Lung (tissue), 12 donors: ENCODE results near the gene FAM13A. TPM values are rescaled to one million over a fixed set of nuclear protein-coding genes. Genes with fewer than 3 reads are reported as not detected.
"Not testable (repeated sequence)": the region's sequence is repeated elsewhere in the genome, so short reads cannot be mapped to it uniquely, and the experiment has no call there.

Source experiments
- ATAC-seq: fragments of 200-7000 bp; cut with Tn5 transposase; one replicate; pipeline ENCODE4 v1.9.1; 2020; ENCODE audit warnings: moderate number of reproducible peaks; ENCODE audit not compliant: insufficient read depth, low FRiP score
- DNase-seq, 3 donors: peaks; one replicate each; pipeline ENCODE4 v3.0.0-alpha.2; 2013 to 2017
- H3K27ac ChIP-seq, 2 donors: one replicate each; pipeline ENCODE4 v1.5.1; 2013; ENCODE audit warnings: mild to moderate bottlenecking in 2 of 2, moderate library complexity in 2 of 2, control low read depth in 1 of 2, inconsistent platforms in 1 of 2, low read depth in 1 of 2, low read length in 1 of 2
- H3K27me3 ChIP-seq, 3 donors: one replicate each; pipeline ENCODE4 v1.5.1; 2013; ENCODE audit warnings: low read length in 2 of 3; ENCODE audit not compliant: control insufficient read depth in 3 of 3, insufficient read depth in 3 of 3
- H3K36me3 ChIP-seq, 4 donors: one replicate each; pipeline ENCODE4 v1.5.1; 2013; ENCODE audit warnings: low read length in 4 of 4, mild to moderate bottlenecking in 1 of 4, moderate library complexity in 1 of 4; ENCODE audit not compliant: control insufficient read depth in 4 of 4, insufficient read depth in 4 of 4
- H3K4me1 ChIP-seq, 5 donors: one replicate each; pipeline ENCODE4 v1.5.1; 2013; ENCODE audit warnings: low read length in 5 of 5, mild to moderate bottlenecking in 2 of 5, moderate library complexity in 1 of 5; ENCODE audit not compliant: control insufficient read depth in 5 of 5, insufficient read depth in 5 of 5
- H3K4me3 ChIP-seq: one replicate; pipeline ENCODE4 v1.5.1; 2013; ENCODE audit warnings: mild to moderate bottlenecking, control low read depth, moderate library complexity
- H3K9ac ChIP-seq, 2 donors: one replicate each; pipeline ENCODE4 v1.5.1; 2013; ENCODE audit warnings: low read length in 2 of 2, control low read depth in 1 of 2; ENCODE audit not compliant: insufficient read depth in 1 of 2
- H3K9me3 ChIP-seq, 4 donors: one replicate each; pipeline ENCODE4 v1.5.1; 2013; ENCODE audit warnings: low read length in 3 of 4, mild to moderate bottlenecking in 1 of 4, moderate library complexity in 1 of 4; ENCODE audit not compliant: control insufficient read depth in 4 of 4, insufficient read depth in 3 of 4
- WGBS, 2 donors: extraction: QIAGEN DNeasy Blood & Tissue Kit; methylation state at CpG; one replicate each; pipeline ENCODE4 v1.1.7; 2013; 5-methylcytosine and 5-hydroxymethylcytosine counted together
- polyA plus RNA-seq, 2 donors: library from polyadenylated mRNA; stranded (reverse); fragments of 200-250 nt; gene quantifications; one replicate each; pipeline ENCODE4 v1.2.1, GENCODE V29; 2013
- total RNA-seq, 2 donors: library from RNA; depleted of rRNA in 1 of 2; stranded (reverse); fragments of >200 nt in 1 of 2; gene quantifications; one replicate each; pipeline ENCODE4 v1.2.1, GENCODE V29; 2014 to 2021
- TF ChIP-seq, protein P1 (sequence below): IDR thresholded peaks from 2 replicates; pipeline ENCODE4 v1.5.1; 2012; ENCODE audit warnings: mild to moderate bottlenecking; ENCODE audit errors: control extremely low read depth, extremely low read depth
- donor health status: control.
- donor health status: control.
- donor health status: Bipolar disorder and iron deficiency.
- donor health status: healthy.
- donor health status: DM: yes; HTN: yes; CAD: no.

Gene FAM13A
- total and polyA plus RNA-seq, 4 donors = 9.2 to 122 (median 29.3) TPM

- Histone ChIP-seq H3K27me3 (no peaks in the 10 kb centered on the region), H3K36me3 (no peaks in the 10 kb centered on the region), H3K9me3 (no peaks in the 10 kb centered on the region), H3K9ac (no peak overlapping the region), H3K27ac (no peak overlapping the region), H3K4me3 (no peak overlapping the region), H3K4me1 (peaks cover 0 to 30% (median 9%) of the 10 kb centered on the region in 5 donors)
- ATAC-seq = no peak
- DNase-seq = no peak
- TF ChIP-seq, protein P1, sequence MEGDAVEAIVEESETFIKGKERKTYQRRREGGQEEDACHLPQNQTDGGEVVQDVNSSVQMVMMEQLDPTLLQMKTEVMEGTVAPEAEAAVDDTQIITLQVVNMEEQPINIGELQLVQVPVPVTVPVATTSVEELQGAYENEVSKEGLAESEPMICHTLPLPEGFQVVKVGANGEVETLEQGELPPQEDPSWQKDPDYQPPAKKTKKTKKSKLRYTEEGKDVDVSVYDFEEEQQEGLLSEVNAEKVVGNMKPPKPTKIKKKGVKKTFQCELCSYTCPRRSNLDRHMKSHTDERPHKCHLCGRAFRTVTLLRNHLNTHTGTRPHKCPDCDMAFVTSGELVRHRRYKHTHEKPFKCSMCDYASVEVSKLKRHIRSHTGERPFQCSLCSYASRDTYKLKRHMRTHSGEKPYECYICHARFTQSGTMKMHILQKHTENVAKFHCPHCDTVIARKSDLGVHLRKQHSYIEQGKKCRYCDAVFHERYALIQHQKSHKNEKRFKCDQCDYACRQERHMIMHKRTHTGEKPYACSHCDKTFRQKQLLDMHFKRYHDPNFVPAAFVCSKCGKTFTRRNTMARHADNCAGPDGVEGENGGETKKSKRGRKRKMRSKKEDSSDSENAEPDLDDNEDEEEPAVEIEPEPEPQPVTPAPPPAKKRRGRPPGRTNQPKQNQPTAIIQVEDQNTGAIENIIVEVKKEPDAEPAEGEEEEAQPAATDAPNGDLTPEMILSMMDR = no peak
- 94 to 97% methylated on average over 2 of the region's 2 CpGs for WGBS, 2 donors
These were observed 57.5 kb downstream of the FAM13A start for GRCh38 chr4:88999392-88999930.

GRCh38 chr4:88998891-88999290 lies 58.1 kb downstream of the FAM13A start:
- ATAC-seq (no peak), DNase-seq (no peak)
- no peaks in the 10 kb centered on the region for H3K9me3 ChIP-seq
- TF ChIP-seq, protein P1 = no peak
- WGBS, 2 donors = 94 to 97% methylated on average over 3 of the region's 3 CpGs
- no peak overlapping the region for H3K9ac ChIP-seq
- H3K4me3 ChIP-seq = no peak overlapping the region
- H3K27ac ChIP-seq = no peak overlapping the region
- H3K4me1 ChIP-seq = peaks cover 0 to 30% (median 9%) of the 10 kb centered on the region in 5 donors
- no peaks in the 10 kb centered on the region for H3K27me3 ChIP-seq
- peaks cover 0 to 3% (median 0%) of the 10 kb centered on the region in 4 donors for H3K36me3 ChIP-seq

GRCh38 chr4:88998001-88998400 lies 59.0 kb downstream of the FAM13A start:
- TF ChIP-seq, protein P1 = no peak
- DNase-seq (no peak), ATAC-seq (no peak)
- H3K36me3 ChIP-seq = peaks cover 0 to 3% (median 0%) of the 10 kb centered on the region in 4 donors
- peaks cover 0 to 30% (median 9%) of the 10 kb centered on the region in 5 donors for H3K4me1 ChIP-seq
- H3K9me3 ChIP-seq = no peaks in the 10 kb centered on the region
- no peak overlapping the region for H3K9ac ChIP-seq
- H3K27me3 ChIP-seq = no peaks in the 10 kb centered on the region
- no peak overlapping the region for H3K27ac ChIP-seq
- no peak overlapping the region for H3K4me3 ChIP-seq

GRCh38 chr4:88995874-88996273 lies 61.1 kb downstream of the FAM13A start:
- Histone ChIP-seq H3K9me3 (no peaks in the 10 kb centered on the region), H3K4me3 (no peak overlapping the region), H3K4me1 (peaks cover 0 to 12% (median 2%) of the 10 kb centered on the region in 5 donors), H3K27me3 (no peaks in the 10 kb centered on the region), H3K9ac (no peak overlapping the region), H3K27ac (no peak overlapping the region), H3K36me3 (peaks cover 0 to 3% (median 0%) of the 10 kb centered on the region in 4 donors)
- WGBS, 2 donors = 93 to 96% methylated on average over 1 of the region's 1 CpG
- DNase-seq (peak in 2 of 3 donors; percentile 30 to 50), ATAC-seq (no peak)
- TF ChIP-seq, protein P1 = no peak

DNA sequence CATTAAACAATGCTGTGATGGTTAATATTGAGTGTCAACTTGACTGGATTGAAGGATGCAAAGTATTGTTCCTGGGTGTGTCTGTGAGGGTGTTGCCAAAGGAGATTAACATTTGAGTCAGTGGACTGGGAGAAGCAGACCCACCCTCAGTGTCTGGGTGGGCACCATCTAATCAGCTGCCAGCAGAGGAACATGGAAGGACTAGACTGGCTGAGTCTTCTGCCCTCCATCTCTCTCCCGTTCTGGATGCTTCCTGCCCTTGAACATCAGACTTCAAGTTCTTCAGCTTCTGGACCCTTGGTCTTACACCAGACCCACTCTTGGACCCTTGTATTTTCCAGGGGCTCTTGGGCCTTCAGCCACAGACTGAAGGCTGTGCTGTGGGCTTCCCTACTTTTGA lies 61.7 kb downstream of the FAM13A start:
- H3K27ac ChIP-seq, H3K9me3 ChIP-seq, DNase-seq, H3K36me3 ChIP-seq, ATAC-seq, H3K9ac ChIP-seq, H3K27me3 ChIP-seq, H3K4me3 ChIP-seq: not testable (repeated sequence)
- 97 to 100% methylated on average over 1 of the region's 1 CpG for WGBS, 2 donors
- H3K4me1 ChIP-seq = peaks cover 0 to 18% (median 2%) of the 10 kb centered on the region in 5 donors
